ENCODE data around the gene SMIM29.

The SMIM29 gene

GRCh38 chr6:34213772-34214171 lies 35.0 kb downstream of the SMIM29 start:
- Histone ChIP-seq H3K9me3 (no peaks in the 10 kb centered on the region), H3K4me3 (no peak overlapping the region), H3K36me3 (replicated peaks) (no peaks in the 10 kb centered on the region), H3K4me1 (no peaks in the 10 kb centered on the region), H3K27me3 (ENCODE audit: low read depth) (no peaks in the 10 kb centered on the region)
- in situ Hi-C loops (cut with MboI; ENCODE audit: low sequenced_read_pairs), result no loop called here
- DNase-seq (ENCODE audit: low spot score in 2 of 2), result no peak

DNA sequence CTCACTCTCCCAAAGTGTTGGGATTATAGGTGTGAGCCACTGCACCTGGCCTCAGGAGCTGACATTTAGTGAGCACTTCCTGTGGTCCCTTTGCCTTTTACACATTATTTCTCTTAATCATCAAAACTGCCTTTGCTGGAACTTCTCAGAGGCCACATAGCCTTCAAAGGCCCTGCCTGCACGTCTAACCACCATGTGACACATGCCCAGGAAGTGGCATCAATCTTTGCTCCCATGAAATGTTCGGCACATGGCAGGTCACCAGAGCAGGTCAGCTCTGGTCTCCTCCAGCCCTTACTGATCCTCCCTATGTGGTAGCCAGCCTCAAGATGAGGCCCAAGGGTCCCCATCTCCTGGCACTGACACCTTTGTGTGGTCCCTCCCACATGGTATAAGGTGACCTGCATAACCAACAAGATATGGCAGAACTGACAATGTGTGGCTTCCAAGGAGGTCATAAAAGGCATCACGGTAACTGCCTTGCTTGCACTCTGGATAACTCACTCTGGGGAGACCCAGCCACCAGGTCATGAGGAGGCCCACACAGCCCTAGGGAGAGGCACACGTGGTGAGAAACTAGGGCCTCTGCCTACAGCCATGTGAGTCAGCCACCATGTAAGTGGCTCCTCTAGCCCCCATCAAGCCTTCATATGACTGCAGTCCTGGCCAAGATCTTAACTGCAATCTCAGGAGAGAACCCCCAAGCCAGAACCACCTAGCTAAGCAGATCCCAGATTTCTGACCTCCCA lies 40.9 kb downstream of the SMIM29 start:
- H3K27me3 ChIP-seq (ENCODE audit: low read depth), result no peaks in the 10 kb centered on the region
- H3K9me3 ChIP-seq, result no peaks in the 10 kb centered on the region
- DNase-seq (ENCODE audit: low spot score in 2 of 2), result no peak
- H3K4me3 ChIP-seq, result no peak overlapping the region
- no peaks in the 10 kb centered on the region for H3K36me3 ChIP-seq (replicated peaks)
- in situ Hi-C loops (cut with MboI; ENCODE audit: low sequenced_read_pairs), result no loop called here
- H3K4me1 ChIP-seq, result no peaks in the 10 kb centered on the region

GRCh38 chr6:34206726-34207125 lies 42.1 kb downstream of the SMIM29 start:
- no peak for DNase-seq (ENCODE audit: low spot score in 2 of 2)
- H3K4me3 ChIP-seq, result no peak overlapping the region

DNA sequence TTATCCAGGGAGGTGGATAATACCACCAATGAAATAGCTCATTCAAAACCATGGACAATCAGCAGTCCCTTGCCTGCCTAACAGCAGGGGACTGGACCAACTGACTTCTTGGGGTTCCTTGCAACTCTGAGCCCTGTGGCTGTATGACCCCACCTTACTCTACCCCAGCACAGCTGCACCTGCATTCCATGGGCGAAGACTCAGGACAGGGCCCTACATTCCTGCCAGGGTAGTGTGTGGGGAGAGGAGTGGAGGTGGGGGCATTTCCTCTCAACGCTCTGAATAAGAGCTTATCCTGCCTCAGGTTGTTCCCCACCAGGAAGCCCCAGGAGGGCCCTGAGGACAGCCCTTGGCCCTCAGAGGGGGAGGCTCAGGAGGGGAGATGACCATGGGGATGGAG lies 42.9 kb downstream of the SMIM29 start:
- Histone ChIP-seq H3K36me3 (replicated peaks) (no peaks in the 10 kb centered on the region), H3K9me3 (0 out of 2 replicates have a peak, but pooled peaks cover 2% of the 10 kb centered on the region), H3K4me3 (no peak overlapping the region), H3K27me3 (ENCODE audit: low read depth) (no peaks in the 10 kb centered on the region), H3K4me1 (no peaks in the 10 kb centered on the region)
- in situ Hi-C loops (cut with MboI; ENCODE audit: low sequenced_read_pairs), result no loop called here
- no peak for DNase-seq (ENCODE audit: low spot score in 2 of 2)

More at GRCh38 chr6:34206726-34207125, 42.1 kb downstream of the SMIM29 start:
- no peaks in the 10 kb centered on the region for H3K36me3 ChIP-seq (replicated peaks)
- no peaks in the 10 kb centered on the region for H3K4me1 ChIP-seq
- H3K9me3 ChIP-seq, result 0 out of 2 replicates have a peak, but pooled peaks cover 2% of the 10 kb centered on the region
- in situ Hi-C loops (cut with MboI; ENCODE audit: low sequenced_read_pairs), result no loop called here
- no peaks in the 10 kb centered on the region for H3K27me3 ChIP-seq (ENCODE audit: low read depth)

- Histone ChIP-seq H3K4me1 (peaks cover under 1% of the 10 kb centered on the region; the same call in 1 of the 2 replicates), H3K36me3 (replicated peaks) (no peaks in the 10 kb centered on the region), H3K27me3 (ENCODE audit: low read depth) (no peaks in the 10 kb centered on the region), H3K4me3 (no peak overlapping the region), H3K9me3 (peaks cover 2% of the 10 kb centered on the region; the same call in 1 of the 2 replicates)
- no peak for DNase-seq (ENCODE audit: low spot score in 2 of 2)
- in situ Hi-C loops (cut with MboI; ENCODE audit: low sequenced_read_pairs), result no loop called here
Observed at GRCh38 chr6:34205466-34205865, 43.3 kb downstream of the SMIM29 start.

- Histone ChIP-seq H3K27me3 (ENCODE audit: low read depth) (no peaks in the 10 kb centered on the region), H3K4me1 (peaks cover 2% of the 10 kb centered on the region; the same call in 1 of the 2 replicates), H3K4me3 (no peak overlapping the region), H3K9me3 (peaks cover 2% of the 10 kb centered on the region; the same call in 1 of the 2 replicates), H3K36me3 (replicated peaks) (no peaks in the 10 kb centered on the region)
- DNase-seq (ENCODE audit: low spot score in 2 of 2), result no peak
- in situ Hi-C loops (cut with MboI; ENCODE audit: low sequenced_read_pairs), result no loop called here
Observed at GRCh38 chr6:34204693-34205092, 44.1 kb downstream of the SMIM29 start.

GRCh38 chr6:34202329-34203201 lies 46.2 kb downstream of the SMIM29 start:
- peaks cover 2% of the 10 kb centered on the region; the same call in 1 of the 2 replicates for H3K9me3 ChIP-seq
- H3K27me3 ChIP-seq (ENCODE audit: low read depth), result no peaks in the 10 kb centered on the region
- no peaks in the 10 kb centered on the region for H3K36me3 ChIP-seq (replicated peaks)
- DNase-seq (ENCODE audit: low spot score in 2 of 2), result no peak
- in situ Hi-C loops (cut with MboI; ENCODE audit: low sequenced_read_pairs), result no loop called here
- H3K4me3 ChIP-seq, result no peak overlapping the region
- H3K4me1 ChIP-seq, result peaks cover 2% of the 10 kb centered on the region; the same call in 1 of the 2 replicates

GRCh38 chr6:34201455-34202107 lies 47.2 kb downstream of the SMIM29 start:
- no peak for DNase-seq (ENCODE audit: low spot score in 2 of 2)
- Histone ChIP-seq H3K9me3 (peaks cover 2% of the 10 kb centered on the region; the same call in 1 of the 2 replicates), H3K4me1 (peaks cover 3% of the 10 kb centered on the region; the same call in 1 of the 2 replicates), H3K4me3 (no peak overlapping the region), H3K27me3 (ENCODE audit: low read depth) (no peaks in the 10 kb centered on the region), H3K36me3 (replicated peaks) (no peaks in the 10 kb centered on the region)
- in situ Hi-C loops (cut with MboI; ENCODE audit: low sequenced_read_pairs), result no loop called here

DNA sequence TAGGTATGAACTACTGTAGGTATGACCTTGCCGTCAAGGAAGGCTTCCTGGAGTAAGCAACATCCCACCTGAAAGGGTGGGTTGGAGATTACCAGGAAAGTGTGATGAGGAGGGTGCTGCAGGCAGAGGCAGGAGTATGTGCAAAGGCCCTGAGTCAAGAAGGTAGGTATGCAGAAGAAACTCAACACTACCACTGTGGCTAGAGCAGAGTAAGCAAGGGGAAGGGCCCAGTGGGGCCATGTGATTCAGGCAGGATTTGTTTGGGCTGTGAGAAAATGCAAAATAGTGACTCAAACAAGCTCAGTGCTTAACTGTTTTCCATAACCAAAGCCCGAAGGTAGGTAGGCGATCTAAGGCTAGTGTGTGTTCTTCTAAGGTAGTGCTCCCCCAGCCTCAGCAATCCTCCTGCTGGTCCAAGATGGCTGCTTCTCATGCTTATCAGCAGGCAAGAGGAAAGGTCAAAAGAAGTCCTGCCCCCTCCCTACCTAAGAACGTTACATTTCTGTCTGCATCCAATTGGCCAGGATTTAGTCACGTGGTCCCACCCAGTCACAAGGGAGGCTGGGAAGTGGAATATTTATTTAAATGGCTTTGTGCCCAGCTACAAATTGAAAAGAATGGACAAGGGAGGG lies 48.4 kb downstream of the SMIM29 start:
- in situ Hi-C loops (cut with MboI; ENCODE audit: low sequenced_read_pairs), result no loop called here
- H3K27me3 ChIP-seq (ENCODE audit: low read depth), result no peaks in the 10 kb centered on the region
- no peaks in the 10 kb centered on the region for H3K36me3 ChIP-seq (replicated peaks)
- peak; percentile 13 to 47 for DNase-seq (ENCODE audit: low spot score in 2 of 2)
- H3K4me1 ChIP-seq, result peaks cover 9% of the 10 kb centered on the region
- H3K4me3 ChIP-seq, result no peak overlapping the region
- H3K9me3 ChIP-seq, result peaks cover 2% of the 10 kb centered on the region; the same call in 1 of the 2 replicates

- H3K9me3 ChIP-seq, result no peaks in the 10 kb centered on the region; the same call in 1 of the 2 replicates
- no peak overlapping the region for H3K4me3 ChIP-seq
- H3K4me1 ChIP-seq, result peaks cover 9% of the 10 kb centered on the region
- in situ Hi-C loops (cut with MboI; ENCODE audit: low sequenced_read_pairs), result no loop called here
- H3K36me3 ChIP-seq (replicated peaks), result no peaks in the 10 kb centered on the region
- no peak for DNase-seq (ENCODE audit: low spot score in 2 of 2)
- H3K27me3 ChIP-seq (ENCODE audit: low read depth), result no peaks in the 10 kb centered on the region
Observed at GRCh38 chr6:34196833-34197195, 52.0 kb downstream of the SMIM29 start.
